SH-SY5Y (cell line): ENCODE results near the gene KRT28.

Experiments used
- GATA2 ChIP-seq: IDR thresholded peaks from 2 replicates; pipeline ENCODE4 v1.6.1; 2011; ENCODE audit warnings: mild to moderate bottlenecking, low read depth, low read length
- GATA3 ChIP-seq: IDR thresholded peaks from 2 replicates; pipeline ENCODE4 v1.6.1; 2011; ENCODE audit warnings: low read depth, mild to moderate bottlenecking, low read length, moderate library complexity

- TF ChIP-seq GATA3 (no peak), GATA2 (no peak)
Measured at GRCh38 chr17:40818733-40819527, 19.2 kb upstream of the KRT28 start.
